Stimulated activated CD8-positive, alpha-beta memory T cell treated with anti-CD3 and anti-CD28 coated beads, Interleukin-4, amount 100 ng/mL, for 48 hours (primary cell): ENCODE measurements around the gene WWC2.
"Not testable (repeated sequence)": the region's sequence is repeated elsewhere in the genome, so short reads cannot be mapped to it uniquely, and the experiment has no call there.

Experiments used
- DNase-seq: peaks from one replicate; pipeline ENCODE4 v3.0.0-alpha.2; 2020

The WWC2 gene

DNA sequence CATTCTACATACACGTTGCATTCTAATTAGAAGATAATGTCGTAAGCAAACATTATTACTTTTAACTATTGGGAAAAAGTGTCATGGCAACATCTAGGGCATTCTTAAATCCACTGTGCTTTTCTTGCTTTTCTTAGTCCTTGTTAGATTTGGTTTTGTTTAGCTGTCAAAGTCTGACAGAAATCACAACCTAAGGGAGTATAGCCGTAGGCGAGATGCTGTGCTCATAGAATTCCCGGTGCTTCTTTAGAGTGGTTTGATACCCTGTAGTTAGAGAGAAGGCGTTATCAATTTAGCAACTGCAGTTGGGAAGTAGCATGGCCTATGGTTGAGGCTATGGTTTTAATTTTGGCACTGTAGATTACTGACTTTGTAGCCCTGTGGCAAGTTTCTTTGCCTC is 45.7 kb downstream of the WWC2 start:
- no peak for DNase-seq

DNA sequence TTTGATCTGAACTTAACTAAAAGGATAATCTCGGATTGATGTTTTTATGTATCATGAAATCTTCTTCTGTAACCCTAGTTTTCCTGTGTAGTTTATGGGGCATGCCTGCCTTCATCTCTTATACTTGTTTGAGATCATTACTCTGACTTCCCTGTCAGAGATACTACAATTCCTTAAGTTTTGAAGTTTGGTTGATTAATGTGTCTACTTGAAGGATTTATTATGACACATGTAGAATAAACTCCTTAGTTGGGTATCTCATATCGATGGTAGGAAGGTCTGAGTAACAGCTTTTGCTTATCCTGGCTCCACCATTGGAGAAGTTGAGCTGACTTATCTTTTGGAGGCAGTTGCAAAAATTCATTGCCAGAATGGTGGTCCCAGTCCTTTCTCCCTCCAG is 46.7 kb downstream of the WWC2 start:
- no peak for DNase-seq

DNA sequence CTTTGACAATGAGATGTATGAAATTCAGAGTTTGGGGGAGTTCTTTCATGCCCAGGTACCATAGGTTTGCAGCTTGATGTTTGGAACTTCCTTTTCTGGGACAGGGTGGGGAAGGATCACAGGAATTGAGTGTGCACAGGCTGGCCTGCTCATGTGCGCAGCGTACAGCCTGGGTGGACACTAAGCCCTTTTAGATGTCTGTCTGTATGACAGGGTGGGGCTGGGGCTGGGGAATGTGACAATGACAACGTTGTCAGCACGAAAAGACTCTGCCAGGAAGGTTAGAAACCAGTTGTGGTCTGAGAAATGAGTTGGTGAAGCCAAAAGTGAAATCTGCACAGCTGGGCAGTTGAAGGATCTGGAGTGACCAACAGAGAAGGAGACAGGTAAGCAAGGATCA is 47.4 kb downstream of the WWC2 start:
- no peak for DNase-seq

DNA sequence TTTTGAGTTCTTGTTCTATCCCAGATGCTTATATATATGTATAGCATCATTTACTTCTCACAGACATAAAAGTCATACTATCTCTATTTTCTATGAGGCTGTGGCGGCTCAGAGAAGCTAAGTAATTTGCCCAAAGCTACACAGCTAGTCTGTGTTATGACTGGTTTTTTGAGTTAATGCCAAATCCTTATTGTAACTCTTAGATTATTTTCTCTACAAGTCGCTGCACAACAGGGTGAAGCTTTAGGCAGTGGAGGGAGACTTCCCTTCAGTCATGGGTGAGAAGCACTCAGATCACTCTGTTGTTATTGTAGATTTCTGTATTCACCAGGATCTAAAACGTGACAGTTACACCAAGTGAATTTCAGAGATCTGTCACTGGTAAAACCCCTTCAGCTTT is 48.1 kb downstream of the WWC2 start:
- DNase-seq = no peak

DNA sequence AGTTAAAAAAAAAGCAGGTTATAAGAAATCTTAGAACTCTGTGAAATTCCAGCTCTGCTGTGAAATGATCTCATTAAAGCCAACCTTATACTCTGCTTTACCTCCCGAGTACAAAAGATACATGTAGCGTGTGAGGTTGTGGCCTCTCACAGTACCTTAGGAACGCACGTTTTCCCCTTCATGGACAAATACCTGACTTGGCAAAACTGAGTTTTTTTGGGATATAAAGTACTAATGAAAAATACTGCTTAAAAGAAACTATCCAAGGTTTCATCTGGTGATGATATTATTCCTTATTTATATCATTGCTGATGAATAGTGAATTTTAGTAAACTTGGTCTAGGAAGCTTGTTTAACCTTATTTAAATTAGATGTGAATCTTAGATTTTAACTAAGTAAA is 48.9 kb downstream of the WWC2 start:
- DNase-seq = no peak

DNA sequence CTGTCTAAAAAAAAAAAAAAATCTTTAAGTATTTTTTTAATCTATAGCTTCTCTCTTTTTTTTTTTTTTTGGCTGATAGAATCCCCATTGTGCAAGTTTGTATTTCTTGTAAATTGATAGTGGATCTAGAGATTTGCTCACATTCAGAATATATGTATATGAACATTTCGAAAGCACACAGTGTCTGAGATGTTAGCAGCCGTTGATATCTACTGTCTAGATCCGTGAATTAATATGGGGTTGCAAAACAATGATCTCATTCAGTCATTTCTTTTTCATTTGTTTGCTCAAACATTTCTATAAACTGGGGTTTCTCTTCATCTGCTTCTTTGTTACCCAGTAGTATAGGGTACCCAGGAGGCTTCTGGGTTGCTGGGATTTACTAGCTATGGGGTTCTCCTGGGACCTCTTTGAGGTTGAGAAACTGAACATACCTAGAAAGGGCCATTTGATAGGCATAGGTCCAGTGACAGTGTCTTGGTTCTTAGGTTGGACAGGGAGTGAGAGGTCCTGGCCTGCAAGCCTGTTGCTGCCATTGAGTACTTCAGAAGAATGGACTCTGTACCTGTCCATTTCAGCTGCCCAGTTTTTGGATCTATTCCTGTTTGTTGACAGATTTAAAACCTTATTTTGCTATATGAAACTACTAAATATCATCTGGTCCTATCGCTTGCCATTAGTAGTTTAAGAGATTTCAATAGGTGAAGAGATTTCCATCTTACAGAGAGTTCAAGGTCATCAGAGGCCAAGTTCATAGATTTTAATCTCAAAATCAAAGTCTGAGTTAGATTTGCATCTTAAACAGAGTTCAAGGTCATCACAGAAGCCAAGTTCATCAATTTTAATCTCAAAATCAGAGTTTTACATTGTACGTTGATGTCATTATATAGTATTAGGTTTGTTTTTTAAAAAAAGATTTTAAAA is 50.8 kb downstream of the WWC2 start:
- DNase-seq = no peak

DNA sequence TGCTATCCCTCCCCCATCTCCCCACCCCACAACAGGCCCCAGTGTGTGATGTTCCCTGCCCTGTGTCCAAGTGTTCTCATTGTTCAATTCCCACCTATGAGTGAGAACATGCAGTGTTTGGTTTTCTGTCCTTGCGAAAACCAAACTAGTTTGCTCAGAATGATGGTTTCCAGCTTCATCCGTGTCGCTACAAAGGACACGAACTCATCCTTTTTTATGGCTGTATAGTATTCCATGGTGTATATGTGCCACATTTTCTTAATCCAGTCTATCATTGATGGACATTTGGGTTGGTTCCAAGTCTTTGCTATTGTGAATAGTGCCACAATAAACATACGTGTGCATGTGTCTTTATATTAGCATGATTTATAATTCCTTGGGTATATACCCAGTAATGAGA is 51.6 kb downstream of the WWC2 start:
- DNase-seq = not testable (repeated sequence)

DNA sequence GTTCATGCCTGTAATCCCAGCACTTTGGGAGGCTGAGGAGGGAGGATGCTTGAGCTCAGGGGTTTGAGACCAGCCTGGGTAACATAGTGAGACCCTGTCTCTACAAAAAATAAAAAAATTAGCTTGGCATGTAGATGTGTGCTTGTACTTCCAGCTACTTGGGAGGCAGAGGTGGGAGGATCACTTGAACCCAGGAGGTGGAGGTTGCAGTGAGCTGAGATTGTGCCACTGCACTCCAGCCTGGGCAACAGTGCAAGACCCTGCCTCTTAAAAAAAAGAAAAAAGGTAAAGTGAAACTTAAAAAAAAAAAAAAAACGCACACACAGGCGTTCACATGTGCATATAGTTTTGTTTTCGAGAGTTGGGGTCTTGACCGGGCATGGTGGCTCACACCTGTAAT is 53.2 kb downstream of the WWC2 start:
- not testable (repeated sequence) for DNase-seq

DNA sequence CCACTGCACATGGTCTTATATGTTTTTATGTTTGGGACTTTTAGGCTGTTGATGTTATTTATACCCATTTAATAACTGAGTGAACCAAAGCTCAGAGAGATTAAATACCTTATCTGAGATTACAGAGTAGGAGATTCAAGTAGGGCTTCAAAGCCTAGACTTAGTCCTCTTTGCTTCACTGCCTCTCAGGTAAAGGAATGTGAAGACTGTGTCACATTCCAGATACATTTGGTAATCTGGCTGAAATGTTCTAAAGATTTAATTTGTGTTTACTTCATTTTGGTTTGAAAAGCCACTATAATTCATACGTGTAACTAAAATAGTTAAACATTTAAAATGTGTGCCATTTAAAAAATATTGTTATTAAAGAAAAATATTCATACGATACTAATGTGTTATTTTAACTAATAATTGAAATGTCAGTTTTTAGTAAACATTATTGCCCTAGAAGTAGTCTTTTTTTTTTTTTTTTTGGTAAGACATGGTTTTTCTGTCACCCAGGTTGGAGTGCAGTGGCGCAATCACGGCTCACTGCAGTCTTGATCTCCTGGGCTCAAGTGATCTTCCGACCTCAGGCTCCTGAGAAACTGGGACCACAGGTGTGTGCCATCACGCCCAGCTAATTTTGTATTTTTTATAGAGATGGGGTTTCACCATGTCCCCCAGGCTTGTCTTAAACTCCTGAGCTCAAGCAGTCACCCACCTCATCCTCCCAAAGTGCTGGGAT is 54.3 kb downstream of the WWC2 start:
- DNase-seq = no peak

DNA sequence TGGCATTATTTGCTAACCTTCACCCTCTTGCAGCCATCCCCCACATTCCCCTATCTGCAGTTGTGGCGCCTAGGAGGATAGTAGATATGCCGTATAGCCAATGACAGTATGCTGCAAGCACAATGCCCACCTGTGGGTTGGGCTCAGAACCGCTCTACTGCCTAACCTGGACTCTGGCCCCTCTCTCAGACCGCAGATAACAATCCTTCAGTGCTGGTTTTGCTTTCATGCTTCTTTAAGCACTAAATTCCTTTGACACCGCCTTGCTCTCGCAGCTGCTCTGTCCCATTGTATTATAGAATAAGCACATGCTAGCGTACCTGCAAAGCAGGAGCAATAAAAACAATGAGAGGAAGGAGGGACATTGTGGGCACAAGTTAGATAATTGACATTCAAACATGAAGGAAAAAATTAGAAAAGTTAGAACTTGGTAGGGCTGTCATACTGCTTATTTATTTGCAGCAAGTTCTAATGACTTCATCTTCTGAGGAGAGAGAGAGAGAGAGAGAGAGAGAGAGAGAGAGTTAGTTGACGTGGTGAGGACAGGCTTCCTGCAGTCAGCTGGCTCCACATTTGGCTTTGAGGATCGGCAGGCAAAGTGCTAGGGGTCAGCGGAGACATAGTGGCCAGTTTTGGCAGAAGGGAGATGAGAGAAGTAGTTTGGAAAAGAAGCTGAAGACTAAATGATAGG is 55.8 kb downstream of the WWC2 start:
- DNase-seq = no peak

DNA sequence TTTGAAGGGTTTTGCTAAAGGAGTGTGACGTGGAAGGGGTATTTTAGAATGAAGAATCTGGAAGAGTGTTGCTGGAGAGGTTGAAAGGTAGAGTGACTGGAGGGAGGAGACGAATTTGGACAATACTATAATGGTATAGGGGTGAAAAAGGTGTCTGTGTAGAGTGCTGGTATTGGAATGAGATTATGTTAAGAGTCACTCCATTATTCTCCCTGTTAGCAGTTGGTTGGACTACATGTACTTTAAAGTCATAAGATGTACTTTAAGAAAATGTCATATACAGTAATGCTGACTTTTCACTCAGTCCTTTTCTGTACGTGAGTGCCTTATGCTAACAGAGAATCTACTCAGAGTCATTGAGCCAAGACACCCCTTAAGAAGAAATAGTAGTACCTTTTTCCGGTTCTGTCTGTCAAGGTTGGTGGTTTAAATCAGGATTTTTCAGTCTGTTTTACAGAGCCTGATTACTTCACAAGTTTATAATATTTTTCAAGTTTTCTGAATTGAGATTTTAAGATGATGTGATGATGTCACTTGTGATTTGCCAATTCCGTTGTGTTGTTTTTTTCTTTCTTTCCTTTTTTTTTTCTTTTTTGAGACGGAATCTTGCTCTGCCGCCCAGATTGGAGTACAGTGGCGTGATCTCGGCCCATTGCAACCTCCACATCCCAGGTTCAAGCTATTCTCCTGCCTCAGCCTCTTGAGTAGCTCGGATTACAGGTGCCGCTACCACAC is 56.6 kb downstream of the WWC2 start:
- no peak for DNase-seq

DNA sequence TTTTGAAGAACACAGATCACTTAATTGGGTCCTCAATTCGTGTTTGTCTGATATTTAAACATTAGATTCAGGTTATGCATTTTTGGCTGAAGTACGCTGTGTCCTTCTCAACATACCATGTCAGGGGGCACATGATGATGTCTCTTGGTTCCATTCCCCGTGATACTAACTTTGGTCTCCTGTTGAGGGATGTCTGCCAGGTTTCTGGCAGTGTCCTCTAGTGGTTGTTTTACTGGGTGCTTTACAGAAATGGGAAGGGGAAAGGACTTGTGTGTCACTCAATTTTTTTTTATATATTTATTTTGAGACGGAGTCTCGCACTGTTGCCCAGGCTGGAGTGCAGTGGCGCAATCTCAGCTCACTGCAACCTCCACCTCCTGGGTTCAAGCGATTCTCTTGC is 58.2 kb downstream of the WWC2 start:
- DNase-seq = no peak

DNA sequence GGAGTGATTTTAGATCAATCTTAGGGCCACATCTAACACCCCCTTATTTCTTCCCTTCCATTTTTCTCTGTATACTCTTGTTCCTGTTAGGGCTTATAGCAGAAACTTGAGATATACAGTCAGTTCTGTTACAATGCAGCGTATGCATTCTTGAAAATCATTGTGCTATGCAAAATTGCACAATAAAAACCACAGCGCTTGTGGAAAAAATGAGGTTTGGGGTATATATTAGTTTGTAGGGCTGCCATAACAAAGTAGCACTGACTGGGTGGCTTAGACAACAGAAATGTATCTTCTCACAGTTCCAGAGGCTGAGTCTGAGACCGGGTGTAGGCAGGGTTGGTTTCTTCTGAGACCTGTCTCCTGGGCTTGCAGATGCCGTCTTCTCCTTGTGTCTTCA is 59.0 kb downstream of the WWC2 start:
- DNase-seq = no peak

DNA sequence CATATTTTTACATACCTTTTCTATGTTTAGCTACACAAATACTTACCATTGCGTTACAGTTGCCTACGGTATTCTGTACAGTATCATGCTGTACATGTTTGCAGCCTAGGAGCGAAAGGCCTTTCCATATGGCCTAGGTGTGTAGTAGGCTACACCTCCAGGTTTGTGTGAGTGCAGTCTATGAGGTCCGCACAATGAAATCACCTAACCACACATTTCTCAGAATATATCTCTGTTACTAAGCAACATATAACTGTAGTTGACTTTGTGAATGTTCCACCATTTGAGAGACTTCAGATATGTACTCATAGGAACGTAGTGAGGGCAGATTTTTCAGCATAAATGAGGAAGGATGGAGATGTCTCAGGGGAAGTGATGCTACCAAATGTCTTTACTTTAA is 62.6 kb downstream of the WWC2 start:
- DNase-seq = no peak

DNA sequence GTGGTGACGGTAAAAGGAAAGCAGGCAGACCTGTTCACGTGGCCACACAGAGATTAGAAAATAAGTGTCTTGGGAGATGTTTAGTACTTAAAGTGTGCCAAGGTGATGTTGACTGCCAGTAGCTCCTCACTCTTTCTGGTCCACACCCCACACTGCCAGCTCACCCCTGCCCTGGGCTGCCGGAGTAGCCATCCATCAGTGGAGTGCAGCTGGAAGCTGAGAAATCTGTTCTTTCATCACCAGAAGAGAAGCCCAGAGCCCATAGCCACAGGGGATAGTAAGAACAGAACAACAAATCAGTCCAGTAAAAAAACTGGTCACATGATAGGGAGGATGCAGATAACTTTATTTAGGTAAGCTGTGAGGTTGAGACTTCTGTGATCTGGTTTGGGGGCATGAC is 64.1 kb downstream of the WWC2 start:
- no peak for DNase-seq

DNA sequence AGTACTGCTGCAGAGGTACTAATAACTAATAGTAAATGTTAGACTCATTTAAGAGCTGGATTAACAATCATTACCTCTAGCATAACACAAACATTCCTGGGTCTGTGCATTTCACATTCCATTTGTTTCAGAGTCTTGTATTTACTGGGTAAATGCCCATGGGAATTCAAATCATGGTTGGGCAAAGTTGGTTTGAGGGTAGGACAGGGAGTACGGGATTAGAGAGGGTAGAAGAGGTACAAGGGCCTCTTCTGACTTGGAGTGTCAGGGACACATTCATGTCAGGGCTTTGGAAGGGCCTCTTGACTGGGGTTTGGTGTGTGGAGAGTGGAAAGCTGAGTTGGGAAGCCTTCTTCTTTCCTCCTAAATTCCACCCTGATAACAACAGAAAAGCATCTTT is 65.9 kb downstream of the WWC2 start:
- DNase-seq = no peak

DNA sequence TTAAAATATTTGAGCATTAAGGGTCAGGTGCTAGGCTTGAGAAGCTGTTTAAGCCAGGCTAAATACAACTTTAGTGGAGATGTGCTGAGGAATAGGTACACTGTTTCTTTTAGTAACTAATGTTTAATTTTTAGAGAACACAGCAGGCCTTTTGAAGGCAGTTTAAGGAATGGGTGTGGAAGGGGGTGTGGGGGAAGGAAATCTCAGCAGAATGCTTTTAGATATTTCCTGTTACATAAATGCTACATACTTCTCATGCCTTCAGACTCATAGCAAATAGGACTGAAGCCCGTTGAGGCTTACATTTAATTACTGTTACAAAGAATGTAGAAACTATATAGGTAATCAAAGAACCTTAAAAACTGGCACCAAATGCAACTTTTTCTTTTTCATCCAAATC is 66.3 kb downstream of the WWC2 start:
- no peak for DNase-seq

DNA sequence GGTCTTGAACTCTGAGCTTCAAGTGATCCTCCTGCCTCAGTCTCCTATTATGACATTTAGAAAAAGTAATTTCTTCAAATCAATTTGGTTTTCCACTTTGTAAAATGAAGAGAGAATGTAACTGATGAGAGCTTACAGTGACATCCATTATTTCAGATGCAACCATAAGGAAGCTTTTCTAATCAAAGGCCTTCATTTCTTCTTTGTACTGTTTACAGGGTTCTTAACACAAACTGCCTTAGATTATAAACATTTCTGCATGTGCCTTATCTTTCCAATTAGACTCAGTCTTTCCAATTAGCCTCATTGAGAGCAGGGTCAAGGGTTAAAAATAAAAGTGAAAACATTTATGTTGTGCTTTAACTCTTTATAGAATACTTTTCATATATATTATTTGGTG is 71.8 kb downstream of the WWC2 start:
- no peak for DNase-seq

DNA sequence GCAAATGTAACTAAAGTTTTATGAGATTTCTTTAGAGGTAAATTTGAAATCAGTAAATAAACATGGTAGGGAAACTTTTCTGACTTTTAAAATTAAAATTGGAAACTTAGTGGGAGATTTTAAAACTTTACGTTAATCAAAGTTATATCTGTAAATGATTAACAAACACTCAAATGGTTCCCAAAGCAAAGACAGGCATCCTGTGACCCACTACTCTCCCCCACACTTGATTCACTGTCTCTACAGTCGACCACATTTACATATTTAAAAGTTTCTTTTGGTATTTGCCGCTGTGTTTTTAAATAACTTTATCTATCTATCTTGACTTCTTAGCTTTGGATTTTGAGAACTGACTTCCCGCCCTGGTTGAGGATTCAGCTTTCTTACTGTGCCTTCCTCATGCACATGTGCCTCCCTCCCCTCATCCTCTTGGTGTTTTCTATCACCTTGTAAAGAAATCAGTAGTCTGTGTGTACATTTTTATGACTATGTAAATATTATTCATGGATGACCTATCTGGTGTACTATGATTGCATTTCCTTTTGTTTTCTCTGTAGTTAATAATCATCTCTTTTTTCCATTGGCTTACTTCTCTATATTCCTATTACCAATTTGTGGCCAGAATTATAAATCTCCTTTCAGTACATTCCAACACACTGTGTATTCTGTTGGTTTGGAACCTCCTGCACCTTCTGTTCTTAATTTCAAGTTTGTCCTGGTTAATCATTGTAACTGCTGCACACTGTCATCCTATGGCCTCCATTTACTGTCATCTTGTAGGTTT is 72.6 kb downstream of the WWC2 start:
- no peak for DNase-seq

DNA sequence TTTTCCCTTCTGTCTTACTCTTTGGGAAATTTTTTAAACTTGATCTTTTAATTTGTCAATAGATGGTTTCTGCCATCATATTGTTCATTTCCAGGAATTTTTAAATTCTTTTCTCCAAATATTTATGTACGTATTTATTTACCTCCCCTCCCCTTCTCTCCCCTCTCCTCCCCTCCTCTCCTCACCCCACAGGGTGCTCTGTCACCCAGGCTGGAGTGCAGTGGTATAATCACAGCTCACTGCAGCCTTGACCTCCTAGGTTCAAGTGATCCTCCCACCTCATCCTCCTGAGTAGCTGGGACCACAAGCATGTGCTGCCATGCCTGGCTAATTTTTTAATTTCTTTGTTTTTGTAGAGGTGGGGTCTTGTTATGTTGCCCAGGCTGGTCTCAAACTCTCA is 73.8 kb downstream of the WWC2 start:
- no peak for DNase-seq

DNA sequence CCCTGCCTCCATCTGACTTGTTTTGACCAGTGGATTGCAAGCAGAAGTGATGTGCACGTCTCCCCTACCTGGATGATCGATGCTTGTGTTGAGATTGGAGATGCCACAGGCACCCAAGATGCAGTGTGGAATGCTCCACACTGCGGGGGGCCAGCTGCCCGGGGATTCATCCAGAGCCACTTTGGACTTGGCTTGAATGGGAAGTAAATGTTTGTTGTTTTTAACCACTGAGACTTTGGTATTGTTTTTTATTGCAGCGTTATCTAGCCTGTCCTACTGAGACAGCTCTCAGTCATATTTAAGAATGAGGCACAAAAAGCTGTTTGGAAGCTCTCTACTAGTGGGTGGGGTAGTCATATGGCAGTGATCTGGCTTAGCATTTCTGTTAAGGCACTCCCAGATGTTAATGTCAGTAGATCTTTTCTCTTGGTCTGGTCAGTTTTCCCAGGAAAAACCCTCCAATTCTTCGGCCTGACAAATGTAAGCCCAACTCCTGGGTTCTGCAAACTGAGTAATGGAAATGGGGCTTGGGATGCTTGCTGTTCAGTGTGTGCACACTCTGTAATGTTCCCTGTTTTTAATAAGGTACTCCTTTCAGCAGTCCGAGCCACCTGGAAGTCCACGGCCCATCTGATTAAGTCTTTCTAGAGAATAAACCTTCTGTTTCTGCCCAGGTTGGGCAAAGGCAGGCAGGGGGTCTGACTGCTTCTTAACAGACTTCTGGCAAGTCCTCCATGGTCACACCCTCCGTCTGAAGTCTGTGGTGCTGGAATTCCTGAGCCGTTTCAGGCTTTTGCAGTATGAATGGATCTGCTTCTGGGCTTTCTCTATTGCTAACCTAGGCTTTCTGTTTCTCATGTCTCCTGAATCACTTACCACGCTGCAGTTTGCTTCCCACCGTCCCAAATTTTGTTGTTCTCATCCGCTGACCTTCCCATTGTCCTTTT is 74.8 kb downstream of the WWC2 start:
- no peak for DNase-seq
